Amniotic epithelial cell (primary cell): ENCODE results near the gene FRY.

ENCODE experiments used
- DNase-seq: peaks from one replicate; pipeline ENCODE4 v3.0.0-alpha.2; 2010; ENCODE audit warnings: low read depth

The FRY gene

DNA sequence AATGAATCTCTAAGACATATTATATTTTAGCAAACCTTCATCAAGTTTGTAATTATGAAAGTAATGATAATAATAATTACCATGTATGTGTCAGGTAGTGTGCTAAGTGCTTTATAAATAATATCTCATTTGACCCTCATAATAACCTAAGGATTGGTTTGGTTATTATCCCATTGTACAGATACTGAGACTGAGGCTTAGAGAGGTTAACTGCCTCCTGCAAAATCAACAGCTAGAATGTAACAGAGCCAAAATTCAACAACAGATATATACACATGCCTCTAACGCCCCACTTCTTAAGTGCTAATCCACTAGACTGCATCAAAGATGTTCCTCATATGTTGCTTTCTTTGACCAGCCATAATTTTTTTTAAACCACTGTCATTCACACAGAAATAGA lies 142.8 kb downstream of the FRY start:
- DNase-seq: no peak

DNA sequence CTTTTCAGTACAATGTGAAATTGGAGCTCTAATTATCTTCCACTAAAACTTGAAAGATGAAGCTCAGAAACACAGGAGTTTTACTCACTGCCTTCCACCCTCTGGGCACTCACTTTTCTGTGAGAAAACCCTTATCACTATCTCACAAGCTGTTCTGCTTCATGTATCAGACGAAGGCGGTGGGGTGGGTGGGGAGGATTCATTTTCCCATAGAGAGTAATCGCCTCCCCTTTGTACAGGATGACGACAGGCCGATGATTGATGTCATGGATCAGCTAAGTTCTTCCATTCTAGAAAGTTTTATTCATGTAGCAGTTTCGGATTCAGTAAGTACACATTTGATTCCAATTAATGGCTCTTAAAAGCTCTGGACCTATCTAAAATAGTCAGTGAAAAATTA lies 143.7 kb downstream of the FRY start:
- DNase-seq: peak; percentile 95

DNA sequence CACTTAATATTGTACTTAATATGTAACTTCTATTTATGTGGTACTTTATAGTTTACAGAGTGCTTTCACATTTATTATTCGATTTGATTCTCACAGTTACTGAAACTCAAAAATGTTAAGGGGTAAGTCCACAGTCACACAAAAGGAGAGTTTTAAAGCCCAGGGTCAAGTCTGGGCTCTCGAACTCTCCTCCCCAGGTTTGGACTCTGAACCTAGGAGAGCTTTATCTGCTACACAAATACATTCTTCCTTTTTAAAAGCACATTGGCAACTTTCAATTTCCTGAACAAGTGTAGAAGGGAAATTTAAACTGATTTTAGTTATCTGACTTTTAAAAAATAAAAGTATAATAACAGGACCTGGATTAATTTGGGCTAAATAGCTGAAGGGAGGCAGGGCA lies 144.4 kb downstream of the FRY start:
- no peak for DNase-seq

DNA sequence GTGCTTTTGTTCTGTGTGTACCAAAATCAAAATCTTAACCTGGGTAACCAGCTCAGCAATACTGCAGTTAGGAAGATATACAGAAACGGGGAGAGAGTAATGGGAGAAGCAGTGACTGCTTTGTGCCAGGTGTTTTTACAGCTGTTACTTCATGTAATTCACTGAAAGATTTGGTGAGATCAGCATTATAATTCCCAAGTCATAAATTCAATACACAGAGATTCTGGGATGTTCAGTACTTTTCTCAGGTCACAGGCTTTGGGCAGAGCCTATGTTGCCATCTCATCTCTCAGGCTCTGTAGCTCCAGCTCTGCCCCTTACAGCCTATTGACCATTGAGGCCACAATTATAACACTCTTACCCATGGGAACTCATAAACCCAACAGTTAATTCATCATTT lies 145.1 kb downstream of the FRY start:
- DNase-seq: no peak

DNA sequence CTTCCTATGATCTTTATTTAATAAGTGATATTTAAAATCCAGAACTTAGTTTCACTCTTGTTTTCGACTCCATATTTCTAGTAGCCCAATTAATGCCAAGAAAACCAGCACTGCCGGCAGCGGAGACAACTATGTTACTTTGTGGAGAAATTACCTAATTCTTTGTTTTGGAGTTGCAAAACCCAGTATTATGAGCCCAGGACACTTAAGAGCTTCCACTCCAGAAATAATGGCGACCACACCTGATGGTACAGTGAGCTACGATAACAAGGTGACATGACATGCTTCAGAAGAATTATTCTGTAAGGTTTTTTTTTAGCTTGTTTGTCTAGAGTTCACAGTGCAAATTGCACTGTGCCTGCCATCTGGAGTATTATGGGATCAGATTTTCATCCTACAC lies 147.2 kb downstream of the FRY start:
- peak; percentile 89 for DNase-seq

DNA sequence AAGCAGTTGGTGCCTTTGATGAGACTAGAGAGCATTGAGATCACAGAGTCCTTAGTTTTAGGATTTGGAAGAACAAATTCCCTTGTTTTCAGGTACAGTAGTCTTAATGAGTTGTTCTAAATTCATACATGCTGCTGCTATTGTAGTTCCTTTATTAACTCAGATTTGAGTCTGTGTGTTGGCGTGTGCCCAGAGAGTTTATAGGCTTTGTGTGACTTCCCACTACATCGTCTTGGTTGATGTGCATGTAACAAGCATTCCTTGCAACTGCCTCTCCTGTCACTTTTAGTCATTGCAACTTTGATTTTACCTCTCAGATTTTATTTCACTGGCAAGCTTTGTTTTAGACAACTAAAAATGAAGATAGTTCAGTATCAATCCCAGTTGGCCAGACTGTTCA lies 148.1 kb downstream of the FRY start:
- DNase-seq: no peak

DNA sequence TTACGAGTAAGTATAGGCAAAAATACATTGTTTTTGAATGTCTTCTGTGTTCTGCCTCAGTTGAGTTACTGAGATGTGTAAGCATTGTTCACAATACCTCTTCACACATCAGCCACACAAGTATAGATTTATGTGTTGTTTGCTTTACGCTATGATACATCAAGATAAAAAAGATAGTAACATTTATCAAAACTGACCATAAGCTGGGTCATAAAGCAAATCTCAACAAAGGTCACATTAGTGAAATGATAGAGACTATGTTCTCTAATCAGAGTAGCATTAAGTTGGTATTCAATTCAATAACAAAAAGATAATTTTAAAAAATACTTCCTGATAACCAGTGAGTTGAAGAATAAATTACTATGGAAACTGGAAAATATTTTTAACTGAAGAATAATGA lies 156.1 kb downstream of the FRY start:
- DNase-seq: peak; percentile 58

DNA sequence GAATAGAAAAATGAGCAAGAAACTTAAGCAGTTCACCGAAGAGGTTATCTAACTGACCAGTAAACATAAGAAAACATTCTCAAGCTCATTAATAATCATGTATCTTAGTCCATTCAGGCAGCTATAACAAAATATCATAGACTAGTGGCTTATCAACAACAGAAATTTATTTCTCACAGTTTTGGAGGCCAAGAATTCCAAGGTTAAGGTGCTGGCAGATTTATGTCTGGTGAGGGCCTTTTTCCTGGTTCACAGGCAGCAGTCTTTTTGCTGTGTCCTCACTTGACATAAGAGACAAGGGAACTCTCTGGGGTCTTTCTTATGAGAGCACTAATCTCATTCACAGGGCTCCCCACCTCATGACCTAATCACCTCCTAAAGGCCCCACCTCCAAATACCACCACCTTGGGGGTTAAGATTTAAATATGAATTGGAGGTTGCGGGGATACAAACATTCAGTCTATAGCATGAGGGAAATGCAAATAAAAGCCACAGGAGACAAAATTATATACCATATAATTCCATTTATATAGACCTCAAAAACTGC lies 160.0 kb downstream of the FRY start:
- peak; percentile 57 for DNase-seq

DNA sequence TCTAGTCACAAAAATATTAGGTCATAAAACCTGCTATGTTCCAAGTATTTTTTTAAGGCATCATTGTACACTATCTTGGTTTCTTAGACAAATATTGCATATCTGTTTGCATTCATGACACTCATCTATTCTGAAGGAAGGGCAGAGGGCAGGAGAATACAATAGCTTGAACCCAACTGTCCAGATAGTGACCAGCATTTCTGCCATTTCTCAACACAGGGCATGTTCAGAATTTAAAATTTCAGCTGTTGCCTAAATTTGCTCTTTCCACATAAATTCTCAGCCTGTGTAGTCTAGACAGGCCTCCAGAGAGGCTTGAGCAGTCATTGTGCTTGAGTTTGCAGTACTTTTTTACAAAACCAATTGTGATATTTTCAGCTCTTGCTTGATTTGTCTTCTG lies 164.1 kb downstream of the FRY start:
- DNase-seq: peak; percentile 18

DNA sequence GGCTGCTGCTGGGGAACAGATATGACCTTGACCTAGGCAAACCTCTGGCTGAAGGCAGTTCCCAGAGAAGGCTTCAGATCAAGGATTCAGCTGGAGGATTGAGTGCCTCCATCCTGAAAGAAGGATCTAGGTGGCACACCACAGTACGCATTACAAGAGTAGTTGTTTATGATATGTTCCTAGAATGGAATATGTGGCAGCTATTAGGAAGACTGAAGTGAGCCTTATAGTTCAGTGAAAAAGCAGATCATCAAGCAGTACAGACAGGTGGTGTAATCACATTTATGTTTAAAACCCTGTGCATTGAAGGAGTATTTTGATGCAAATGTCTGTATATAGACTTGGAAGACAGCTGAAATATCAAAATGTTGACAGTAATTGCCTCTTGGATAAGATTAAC lies 167.6 kb downstream of the FRY start:
- DNase-seq: no peak

DNA sequence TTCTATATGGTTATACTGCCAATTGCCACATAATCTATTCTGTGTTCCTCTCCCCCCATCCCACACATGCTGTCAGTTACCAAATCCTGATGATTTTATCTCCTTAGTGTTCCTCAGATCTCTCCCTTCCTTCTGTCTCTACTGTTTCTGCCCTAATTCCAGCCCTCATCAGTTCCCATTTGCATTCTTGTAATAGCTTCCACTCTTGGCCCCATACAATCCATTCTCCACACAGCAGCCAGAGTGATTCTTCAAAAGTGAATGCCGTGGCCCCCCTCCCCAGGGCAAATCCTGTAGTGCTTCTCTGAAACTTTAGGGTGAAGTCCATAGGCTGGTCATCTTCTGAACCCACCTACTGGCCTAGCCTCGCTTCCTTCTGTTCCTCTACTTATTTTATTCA lies 169.2 kb downstream of the FRY start:
- DNase-seq: no peak

DNA sequence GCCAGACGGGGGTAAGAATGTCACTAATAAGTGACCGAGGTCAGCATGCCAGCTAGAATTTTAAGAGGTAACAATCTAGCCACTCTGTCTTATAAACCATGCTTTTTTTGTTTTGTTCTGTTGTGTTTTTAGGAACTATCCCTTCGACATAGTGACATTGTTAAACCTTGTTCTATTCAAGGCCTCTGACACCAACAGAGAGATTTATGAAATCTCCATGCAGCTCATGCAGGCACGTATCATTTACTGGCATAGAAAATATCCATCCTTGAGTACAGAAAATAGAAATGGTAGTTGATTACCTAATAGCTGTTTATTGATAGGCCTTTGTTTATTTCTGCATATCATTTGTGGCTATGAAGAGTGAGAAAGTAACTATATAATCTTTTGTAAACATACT lies 170.2 kb downstream of the FRY start:
- no peak for DNase-seq

DNA sequence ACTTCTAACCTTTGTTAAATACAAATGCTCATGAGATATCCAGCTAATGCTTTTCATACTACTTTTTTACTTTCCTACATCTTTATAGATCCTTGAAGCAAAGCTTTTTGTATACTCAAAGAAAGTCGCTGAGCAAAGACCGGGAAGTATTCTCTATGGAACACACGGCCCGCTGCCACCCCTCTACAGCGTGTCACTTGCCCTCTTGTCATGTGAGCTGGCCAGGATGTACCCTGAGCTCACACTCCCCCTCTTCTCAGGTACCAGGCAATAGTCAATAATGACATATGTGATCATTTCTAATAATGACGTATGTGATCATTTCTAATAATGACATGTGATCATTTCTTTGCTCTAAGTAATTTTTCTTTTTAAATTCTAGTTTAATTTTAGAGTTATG lies 170.7 kb downstream of the FRY start:
- no peak for DNase-seq

DNA sequence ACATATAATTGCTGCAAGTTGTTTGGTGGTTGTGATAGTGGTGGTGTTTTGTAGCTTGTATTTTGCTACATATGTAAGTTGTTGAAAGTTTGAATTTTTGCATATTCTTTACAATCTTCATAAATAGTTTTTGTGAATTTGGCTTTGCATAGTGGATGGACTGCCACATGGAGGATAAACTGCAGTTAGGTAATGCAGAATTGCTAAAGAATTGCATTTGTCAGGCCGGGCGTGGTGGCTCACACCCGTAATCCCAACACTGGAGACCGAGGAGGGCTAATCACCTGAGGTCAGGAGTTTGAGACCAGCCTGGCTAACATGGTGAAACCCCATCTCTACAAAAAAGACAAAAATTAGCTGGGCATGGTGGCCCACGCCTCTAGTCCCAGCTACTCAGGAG lies 171.6 kb downstream of the FRY start:
- no peak for DNase-seq

DNA sequence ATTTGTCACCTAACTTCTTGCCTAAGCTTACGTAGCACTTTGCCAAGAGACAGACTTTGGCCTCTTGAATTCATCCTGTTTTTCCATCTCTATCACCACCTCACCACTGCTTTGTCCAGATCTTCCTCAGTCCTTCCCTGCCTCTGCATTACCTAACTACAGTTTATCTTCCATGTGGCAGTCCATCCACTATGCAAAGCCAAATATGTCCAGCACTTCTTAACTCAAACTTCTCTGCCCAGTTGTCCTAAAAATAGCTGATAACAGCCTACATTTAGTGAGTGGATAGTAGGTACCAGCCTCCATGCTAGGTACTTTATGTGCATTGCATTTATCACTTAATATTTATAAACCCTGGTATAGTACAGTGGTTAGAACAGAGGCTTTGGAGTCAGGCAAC lies 172.2 kb downstream of the FRY start:
- DNase-seq: no peak

DNA sequence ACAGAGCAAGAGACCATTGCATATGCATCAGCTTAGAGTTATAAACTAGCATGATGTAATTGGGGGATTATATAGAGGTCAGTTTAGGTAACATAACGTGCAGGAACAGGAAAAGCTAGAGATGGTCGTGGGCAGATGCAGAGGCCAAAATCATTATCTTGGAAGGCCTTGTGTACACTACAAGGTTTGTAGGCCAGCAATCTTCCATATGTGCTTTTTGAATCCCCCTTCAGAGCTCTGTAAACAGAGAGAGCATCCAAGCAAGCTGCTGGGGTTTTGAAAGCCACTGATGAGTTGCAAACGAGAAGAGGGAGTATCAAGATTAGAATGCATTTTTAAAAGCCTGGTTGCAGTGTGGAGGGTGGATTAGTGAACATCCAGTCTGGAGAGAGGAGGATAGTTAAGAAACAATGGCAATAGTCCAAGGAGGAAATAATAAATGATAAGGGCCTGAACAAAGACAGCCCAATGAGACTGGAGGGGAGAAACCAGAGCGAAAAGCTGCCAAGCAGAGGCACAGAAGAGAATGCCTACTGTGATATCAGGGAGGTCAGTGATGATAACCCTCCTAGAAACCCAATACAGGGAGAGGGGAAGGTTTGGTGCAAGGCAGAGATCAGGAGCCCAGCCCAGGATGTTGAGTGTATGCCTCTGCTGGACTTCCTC lies 174.0 kb downstream of the FRY start:
- DNase-seq: peak; percentile 94

DNA sequence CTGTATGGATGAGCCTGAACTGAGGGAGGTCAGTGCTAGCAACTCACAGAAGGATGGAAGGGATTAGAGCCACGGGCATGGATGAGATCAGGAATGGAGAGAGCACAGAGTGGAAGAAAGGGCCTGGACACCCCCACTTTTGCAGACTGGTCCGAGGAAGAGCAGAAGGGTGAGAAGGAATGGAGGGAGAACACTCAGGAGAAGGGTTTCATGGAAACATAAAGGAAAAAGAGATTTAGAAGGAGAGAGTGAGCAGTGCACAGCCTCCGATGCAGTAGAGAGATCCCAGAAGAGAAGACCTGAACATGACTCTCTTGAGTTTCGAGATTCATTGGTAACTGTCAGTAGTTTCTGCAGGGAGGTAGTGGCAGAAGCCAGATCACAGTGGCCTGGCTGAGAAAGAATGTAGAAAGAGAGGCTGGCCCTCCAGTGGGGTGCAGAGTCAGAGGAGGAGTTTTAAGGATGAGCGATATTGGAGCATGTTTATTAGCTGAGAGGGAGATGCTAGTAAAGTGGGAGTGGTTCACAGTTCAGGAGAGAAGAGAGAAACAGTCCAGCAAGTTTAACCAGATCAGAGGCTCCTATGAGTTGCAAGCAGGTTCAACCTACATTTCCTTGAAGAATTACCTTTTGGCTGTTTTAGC lies 174.6 kb downstream of the FRY start:
- peak; percentile 52 for DNase-seq

DNA sequence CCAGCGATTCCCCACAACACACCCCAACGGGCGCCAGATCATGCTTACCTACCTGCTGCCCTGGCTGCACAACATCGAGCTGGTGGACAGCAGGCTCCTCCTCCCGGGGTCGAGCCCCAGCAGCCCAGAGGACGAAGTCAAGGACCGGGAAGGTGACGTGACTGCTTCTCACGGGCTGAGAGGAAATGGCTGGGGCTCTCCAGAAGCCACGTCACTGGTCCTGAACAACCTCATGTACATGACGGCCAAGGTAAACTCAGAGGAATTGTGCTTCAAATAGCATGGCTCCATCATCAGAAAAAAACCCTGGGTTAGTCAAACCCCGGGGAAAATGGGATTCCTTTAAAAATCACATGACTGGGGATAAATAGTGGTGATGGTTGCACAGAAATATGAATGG lies 177.3 kb downstream of the FRY start:
- DNase-seq: no peak

DNA sequence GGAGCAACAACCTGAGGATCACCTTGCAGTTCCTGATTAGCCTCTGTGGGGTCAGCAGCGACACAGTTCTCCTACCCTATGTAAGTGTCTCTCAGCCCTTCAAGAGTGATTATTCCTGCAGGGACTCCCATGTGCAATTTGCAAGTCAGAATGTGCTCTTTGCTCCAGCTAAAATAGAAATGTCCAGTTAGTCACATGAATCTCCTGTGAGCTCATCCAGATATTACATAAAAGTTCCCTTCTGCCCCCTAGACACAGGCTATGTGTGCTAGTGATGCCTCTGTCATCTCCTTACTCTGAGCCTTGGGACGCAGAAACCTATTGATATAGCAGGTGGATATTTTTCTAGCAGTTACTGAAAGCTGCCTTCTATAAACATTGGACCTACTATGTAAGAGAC lies 178.1 kb downstream of the FRY start:
- DNase-seq: peak; percentile 21

DNA sequence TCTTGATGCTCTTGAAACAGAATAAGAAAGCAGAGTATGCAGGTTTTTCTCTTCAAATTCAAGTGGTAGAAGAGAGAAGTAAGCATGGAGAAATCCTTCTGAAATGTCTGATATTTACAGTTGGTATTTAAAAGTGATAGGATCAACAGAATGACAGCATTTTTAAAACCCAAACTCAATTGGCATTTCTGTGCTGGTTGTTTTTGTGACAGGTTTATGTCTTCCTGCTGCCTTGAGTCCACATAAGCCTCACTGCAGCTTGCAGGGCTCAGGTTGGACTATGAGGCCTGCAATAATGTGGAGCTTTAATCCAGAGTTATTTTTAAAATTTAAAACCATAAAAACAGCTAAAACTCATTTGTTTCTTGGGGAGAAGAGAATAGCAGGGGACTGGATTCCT lies 178.5 kb downstream of the FRY start:
- DNase-seq: no peak

DNA sequence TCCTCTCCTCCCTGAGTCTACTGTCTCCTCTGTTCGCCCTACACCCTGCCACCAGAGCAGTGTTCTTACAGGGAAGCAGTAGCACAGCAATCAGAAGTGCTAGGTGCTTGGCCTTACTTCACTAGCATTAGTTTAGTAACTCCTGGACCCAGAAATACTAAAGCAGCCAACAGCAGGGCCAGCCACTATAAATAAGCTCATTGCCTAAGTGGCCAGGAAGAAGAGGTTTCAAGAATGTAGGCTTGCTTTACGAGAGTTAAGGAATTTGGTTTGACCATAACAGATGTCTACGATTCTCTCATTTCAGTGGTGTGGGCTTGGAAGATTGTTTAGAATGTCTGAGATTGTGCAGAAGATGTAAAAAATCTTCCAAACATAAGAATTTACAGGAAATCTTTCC lies 180.2 kb downstream of the FRY start:
- peak; percentile 95 for DNase-seq

DNA sequence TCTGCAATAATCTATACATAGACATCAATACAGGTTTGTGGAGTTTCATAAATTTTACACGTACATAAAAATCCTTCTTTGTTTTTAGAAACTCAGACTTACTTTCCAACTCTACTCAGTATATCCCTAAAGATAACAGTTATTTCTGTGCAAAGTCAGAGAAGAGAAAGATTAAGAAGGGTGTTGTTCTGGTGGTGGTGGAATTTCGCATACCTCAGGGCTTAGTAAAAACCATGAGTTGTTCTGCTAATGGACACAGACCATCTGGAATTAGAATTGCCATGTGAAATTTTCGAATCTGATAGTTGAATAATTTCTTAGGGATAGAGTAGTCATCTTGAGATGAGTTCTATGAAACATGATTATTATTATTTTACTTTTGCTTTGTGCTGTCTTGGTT lies 180.8 kb downstream of the FRY start:
- peak; percentile 94 for DNase-seq

DNA sequence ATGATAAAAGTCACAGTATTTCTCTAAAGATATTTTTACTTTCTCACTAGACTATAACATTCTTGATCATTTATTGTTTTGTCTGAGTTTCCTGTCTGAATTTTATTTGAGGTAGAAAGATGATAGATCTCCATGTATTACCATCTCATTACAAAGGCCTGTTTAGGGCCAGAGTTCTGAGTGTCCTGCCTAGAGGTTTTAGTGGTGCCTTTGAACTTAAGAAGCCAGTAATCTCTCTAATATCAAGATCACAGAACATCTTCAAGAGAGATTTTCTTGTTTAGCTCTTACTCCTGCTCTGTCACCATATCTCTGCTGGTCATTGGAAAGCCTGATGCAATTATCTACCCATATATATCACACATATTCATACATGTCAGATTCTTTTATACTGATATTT lies 182.1 kb downstream of the FRY start:
- no peak for DNase-seq

DNA sequence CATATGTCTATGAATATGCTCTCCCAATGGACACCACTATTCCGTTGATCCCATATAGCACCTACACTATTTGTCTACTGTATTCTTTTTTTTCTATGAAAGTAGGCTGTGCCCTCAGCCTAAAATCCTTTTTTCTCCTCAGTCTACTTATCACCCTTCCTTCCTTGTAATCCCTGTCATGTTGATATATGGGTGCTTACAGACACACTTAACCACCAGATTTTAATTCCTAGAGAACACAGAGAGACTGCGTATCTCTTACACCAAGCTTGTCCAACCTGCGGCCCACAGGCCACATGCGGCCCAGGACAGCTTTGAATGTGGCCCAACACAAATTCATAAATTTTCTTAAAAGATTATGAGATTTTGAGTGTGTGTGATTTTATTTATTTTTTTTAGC lies 182.5 kb downstream of the FRY start:
- DNase-seq: peak; percentile 84
